Mesendoderm (in vitro differentiated cells): ENCODE measurements around the gene SCUBE3.
A peak's percentile ranks its signal among the peaks of the same experiment; 100 is the strongest.

Experiments
- DNase-seq: peaks from one replicate; pipeline ENCODE4 v3.0.0; 2013
- H2AK5ac ChIP-seq: 2 replicates; pipeline ENCODE4 v1.6.1; 2013; ENCODE audit warnings: low read length, inconsistent platforms
- H2BK120ac ChIP-seq: 2 replicates; pipeline ENCODE4 v1.6.1; 2013; ENCODE audit warnings: low read depth, mild to moderate bottlenecking, low read length, moderate library complexity, mixed read lengths
- H2BK15ac ChIP-seq: replicated peaks from 2 replicates; pipeline ENCODE4 v1.6.1; 2013; ENCODE audit warnings: low read depth, mild to moderate bottlenecking, moderate library complexity
- H2BK5ac ChIP-seq: 2 replicates; pipeline ENCODE4 v1.6.1; 2013; ENCODE audit warnings: low read length, inconsistent platforms
- H3K18ac ChIP-seq: 2 replicates; pipeline ENCODE4 v1.6.1; 2013; ENCODE audit warnings: mild to moderate bottlenecking, low read length, mixed read lengths
- H3K23ac ChIP-seq: one replicate; pipeline ENCODE4 v1.6.1; 2013; ENCODE audit warnings: low read length
- H3K27ac ChIP-seq: 2 replicates; pipeline ENCODE4 v1.5.1; 2013; ENCODE audit warnings: low read depth, mild to moderate bottlenecking, inconsistent platforms, low read length, moderate library complexity
- H3K27me3 ChIP-seq: 2 replicates; pipeline ENCODE4 v1.6.1; 2013; ENCODE audit warnings: low read length, control low read depth, mild to moderate bottlenecking, inconsistent platforms; ENCODE audit not compliant: insufficient read depth, poor library complexity
- H3K36me3 ChIP-seq: 2 replicates; pipeline ENCODE4 v1.6.1; 2013; ENCODE audit warnings: low read length, inconsistent platforms; ENCODE audit not compliant: control insufficient read depth, insufficient read depth
- H3K4ac ChIP-seq: one replicate; pipeline ENCODE4 v1.6.1; 2013; ENCODE audit warnings: low read depth, mild to moderate bottlenecking, low read length, moderate library complexity
- H3K4me1 ChIP-seq: 2 replicates; pipeline ENCODE4 v1.6.1; 2013; ENCODE audit warnings: low read depth, low read length, inconsistent platforms; ENCODE audit not compliant: control insufficient read depth
- H3K4me2 ChIP-seq: 2 replicates; pipeline ENCODE4 v1.6.1; 2013; ENCODE audit warnings: low read length
- H3K4me3 ChIP-seq: 2 replicates; pipeline ENCODE4 v1.5.1; 2013; ENCODE audit warnings: mild to moderate bottlenecking, low read length
- H3K56ac ChIP-seq: one replicate; pipeline ENCODE4 v1.6.1; 2013; ENCODE audit warnings: low read length
- H3K79me1 ChIP-seq: 2 replicates; pipeline ENCODE4 v1.6.1; 2013; ENCODE audit warnings: low read length, inconsistent platforms
- H3K79me2 ChIP-seq: 2 replicates; pipeline ENCODE4 v1.6.1; 2013; ENCODE audit warnings: mild to moderate bottlenecking, low read length; ENCODE audit not compliant: control insufficient read depth, insufficient read depth
- H3K9ac ChIP-seq: 2 replicates; pipeline ENCODE4 v1.6.1; 2013; ENCODE audit warnings: low read length, inconsistent platforms
- H4K5ac ChIP-seq: one replicate; pipeline ENCODE4 v1.6.1; 2013; ENCODE audit warnings: low read length
- H4K8ac ChIP-seq: one replicate; pipeline ENCODE4 v1.6.1; 2013; ENCODE audit warnings: low read depth, mild to moderate bottlenecking, control low read depth, low read length, moderate library complexity
- WGBS: extraction: QIAGEN DNeasy Blood & Tissue Kit; methylation state at CpG from one replicate; pipeline ENCODE4 v1.1.7; 2013; ENCODE audit warnings: low lambda C conversion rate, missing lambda C conversion rate; ENCODE audit not compliant: insufficient coverage; ENCODE audit errors: extremely low coverage; 5-methylcytosine and 5-hydroxymethylcytosine counted together

SCUBE3 gene

DNA sequence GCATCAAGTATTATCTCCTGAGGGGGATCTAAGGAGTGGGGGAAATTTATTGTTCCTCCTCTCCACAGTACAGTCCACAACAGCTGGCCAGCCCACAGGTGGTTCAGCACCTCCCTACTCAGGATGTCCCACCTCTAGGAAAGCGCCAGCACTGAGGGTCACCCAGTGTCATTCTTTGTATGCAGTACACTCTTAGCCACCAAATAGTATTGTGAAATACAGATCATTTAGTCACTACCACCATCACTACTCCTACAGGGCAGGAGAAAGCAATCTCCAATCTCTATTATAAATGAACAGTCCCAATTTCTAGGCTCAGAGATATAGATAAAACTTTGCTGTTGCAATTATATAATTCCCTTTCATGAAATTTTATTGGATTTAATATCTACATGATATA is 39.5 kb downstream of the SCUBE3 start:
- Histone ChIP-seq H2BK120ac (no peak overlapping the region), H2AK5ac (no peak overlapping the region), H3K9ac (no peak overlapping the region), H3K18ac (no peak overlapping the region), H4K5ac (no peak overlapping the region), H4K8ac (no peak overlapping the region), H3K4me3 (no peak overlapping the region), H3K4ac (no peak overlapping the region), H3K56ac (no peak overlapping the region), H3K4me1 (peaks cover 3% of the 10 kb centered on the region), H2BK5ac (no peak overlapping the region), H2BK15ac (no peak overlapping the region), H3K27me3 (no peaks in the 10 kb centered on the region), H3K23ac (no peak overlapping the region), H3K27ac (no peak overlapping the region), H3K36me3 (no peaks in the 10 kb centered on the region), H3K79me1 (peaks cover 5% of the 10 kb centered on the region), H3K79me2 (no peaks in the 10 kb centered on the region), H3K4me2 (no peak overlapping the region)
- DNase-seq = no peak
- WGBS = no CpG with 5 or more reads among the region's 1 CpG

- peak overlapping the region; percentile 76 for H3K4me2 ChIP-seq
- H3K27me3 ChIP-seq = no peaks in the 10 kb centered on the region
- H3K9ac ChIP-seq = peak overlapping the region; percentile 92
- peak overlapping the region; percentile 34 for H3K27ac ChIP-seq
- no peak overlapping the region for H3K4ac ChIP-seq
- H3K79me1 ChIP-seq = peaks cover 8% of the 10 kb centered on the region
- H2BK15ac ChIP-seq = no peak overlapping the region
- H3K4me1 ChIP-seq = peaks cover 9% of the 10 kb centered on the region
- WGBS = no CpG with 5 or more reads among the region's 7 CpGs
- no peaks in the 10 kb centered on the region for H3K36me3 ChIP-seq
- no peak overlapping the region for H4K8ac ChIP-seq
- H3K56ac ChIP-seq = peak overlapping the region; percentile 91
- H3K79me2 ChIP-seq = no peaks in the 10 kb centered on the region
- no peak overlapping the region for H3K18ac ChIP-seq
- no peak overlapping the region for H2AK5ac ChIP-seq
- no peak for DNase-seq
- no peak overlapping the region for H2BK5ac ChIP-seq
- H2BK120ac ChIP-seq = no peak overlapping the region
- no peak overlapping the region for H4K5ac ChIP-seq
- H3K23ac ChIP-seq = no peak overlapping the region
- H3K4me3 ChIP-seq = peak overlapping the region; percentile 96
Measured at GRCh38 chr6:35258336-35258735, 44.6 kb downstream of the SCUBE3 start.

DNA sequence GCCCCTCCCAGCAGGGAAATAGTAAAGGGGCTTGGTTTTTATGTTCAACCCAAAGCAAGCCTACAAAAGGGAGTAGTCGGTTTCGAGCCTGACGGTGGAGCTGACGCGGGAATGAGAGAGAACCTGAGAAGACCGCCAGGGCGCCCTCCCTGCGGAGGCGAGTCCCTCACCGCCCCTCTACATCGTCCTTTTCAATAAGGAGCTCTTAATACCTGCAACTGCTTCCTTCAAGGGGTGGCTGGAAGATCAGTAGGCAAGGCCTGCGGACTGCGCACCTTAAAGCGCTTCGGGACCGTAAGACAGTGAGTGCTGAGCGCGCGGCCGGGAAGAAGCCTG is 45.1 kb downstream of the SCUBE3 start:
- no peak for DNase-seq
- H3K4me1 ChIP-seq = peaks cover 9% of the 10 kb centered on the region
- no CpG with 5 or more reads among the region's 20 CpGs for WGBS

DNA sequence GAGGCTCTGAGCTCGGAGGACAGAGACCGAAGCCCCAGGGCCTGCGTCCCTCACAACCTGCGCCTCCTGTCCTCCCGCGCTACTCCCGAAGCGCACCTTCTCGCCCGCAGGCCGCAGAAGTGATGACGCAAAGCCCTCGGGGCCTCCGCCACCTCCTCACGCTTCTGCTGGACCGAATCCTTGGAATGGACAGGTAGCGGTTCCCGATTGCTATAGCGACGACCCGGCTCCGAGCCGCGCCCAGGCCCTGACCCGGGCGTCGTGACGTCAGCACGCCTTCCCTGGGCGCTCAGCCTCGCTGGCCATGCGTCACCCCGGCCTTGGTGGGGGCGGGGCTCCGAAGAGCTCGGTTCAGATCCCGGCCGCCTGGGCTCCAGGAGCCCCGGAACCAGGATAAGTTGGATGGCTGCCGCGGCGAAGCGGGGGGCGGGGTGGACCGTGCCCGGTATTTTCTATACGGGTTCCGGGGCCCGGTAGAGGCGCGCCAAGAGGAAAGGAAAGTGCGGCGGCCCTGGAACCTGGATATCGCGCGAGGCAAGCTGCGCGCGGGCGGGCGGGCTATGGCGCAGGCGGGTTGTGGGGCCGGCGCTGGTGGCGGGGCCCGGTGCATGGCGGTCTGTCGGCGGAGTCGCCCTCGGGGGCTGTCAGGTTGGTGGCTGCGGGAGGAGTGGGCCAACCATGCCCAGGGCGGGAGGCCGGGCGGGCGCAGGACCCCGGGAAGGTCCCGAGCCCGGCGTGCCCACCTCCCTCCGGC is 45.6 kb downstream of the SCUBE3 start, which contains the start of gene ZNF76:
Gene ZNF76, plus strand, starts transcription at position 542 of the 754 bp plus-strand sequence. CDS start 21,417 bp downstream, outside the sequence.
- Histone ChIP-seq H3K18ac (peak within 1 kb of the TSS; percentile 99), H2BK5ac (peak within 1 kb of the TSS; percentile 86), H2BK120ac (no peak within 1 kb of the TSS), H3K4me1 (peaks cover 9% of the 10 kb centered on the region), H2AK5ac (peak within 1 kb of the TSS; percentile 91), H3K4me2 (peak within 1 kb of the TSS; percentile 99), H3K79me2 (no peaks in the 10 kb centered on the region), H3K79me1 (peaks cover 6% of the 10 kb centered on the region), H4K8ac (peak within 1 kb of the TSS; percentile 58), H3K27ac (peak within 1 kb of the TSS; percentile 95), H3K23ac (no peak within 1 kb of the TSS), H3K4ac (peak within 1 kb of the TSS; percentile 98), H3K56ac (peak within 1 kb of the TSS; percentile 94), H3K9ac (peak within 1 kb of the TSS; percentile 95), H2BK15ac (no peak within 1 kb of the TSS), H4K5ac (peak within 1 kb of the TSS; percentile 92), H3K36me3 (no peaks in the 10 kb centered on the region), H3K27me3 (no peaks in the 10 kb centered on the region), H3K4me3 (peak within 1 kb of the TSS; percentile 96)
- DNase-seq = peak; percentile 99
- WGBS = no CpG with 5 or more reads among the region's 82 CpGs

More for the DNA sequence above, 45.1 kb downstream of the SCUBE3 start:
- Histone ChIP-seq H3K4me2 (peak overlapping the region; percentile 76), H3K36me3 (no peaks in the 10 kb centered on the region), H2BK120ac (no peak overlapping the region), H2BK15ac (no peak overlapping the region), H3K27me3 (no peaks in the 10 kb centered on the region), H3K23ac (no peak overlapping the region), H3K9ac (peak overlapping the region; percentile 92), H3K79me1 (peaks cover 8% of the 10 kb centered on the region), H4K8ac (no peak overlapping the region), H3K79me2 (no peaks in the 10 kb centered on the region), H2BK5ac (no peak overlapping the region), H4K5ac (no peak overlapping the region), H3K27ac (peak overlapping the region; percentile 34), H2AK5ac (no peak overlapping the region), H3K56ac (peak overlapping the region; percentile 91), H3K18ac (no peak overlapping the region), H3K4ac (no peak overlapping the region), H3K4me3 (peak overlapping the region; percentile 96)

DNA sequence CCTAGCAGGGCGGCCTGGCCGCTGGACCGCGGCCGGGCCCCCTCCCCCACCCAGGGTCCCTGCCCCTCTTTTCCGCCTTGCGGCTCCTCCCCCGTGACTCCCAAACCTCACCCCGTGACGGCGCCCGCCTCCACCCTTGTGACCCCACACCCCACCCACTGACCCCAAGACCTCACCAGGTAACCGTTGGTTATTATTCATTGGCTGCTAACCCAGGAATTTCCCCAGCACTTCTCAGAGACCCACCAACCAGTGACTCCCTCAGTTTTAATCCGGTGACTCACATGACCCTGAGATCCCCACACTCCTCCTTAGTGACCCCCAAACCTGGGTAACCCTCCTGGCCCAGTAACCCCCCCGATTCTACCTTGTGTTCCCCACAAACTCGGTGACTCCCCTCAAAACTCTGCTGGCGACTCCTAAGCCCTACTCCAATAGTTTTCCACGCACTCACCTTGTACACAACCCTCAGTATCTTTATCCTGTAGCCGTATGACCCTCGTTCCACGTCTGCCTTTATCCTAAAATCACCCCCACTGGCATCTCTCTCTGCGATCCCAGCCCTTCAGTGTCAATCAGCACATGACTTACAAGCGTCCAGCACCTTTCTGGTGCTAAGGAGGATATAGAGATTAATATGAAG is 46.3 kb downstream of the SCUBE3 start:
- Histone ChIP-seq H3K18ac (peak overlapping the region; percentile 99), H3K4me2 (peak overlapping the region; percentile 99), H3K27ac (peak overlapping the region; percentile 95), H3K56ac (peak overlapping the region; percentile 94), H4K5ac (peak overlapping the region; percentile 92), H3K9ac (peak overlapping the region; percentile 95), H3K36me3 (no peaks in the 10 kb centered on the region), H3K4me3 (peak overlapping the region; percentile 74), H3K4me1 (peaks cover 9% of the 10 kb centered on the region), H3K79me2 (no peaks in the 10 kb centered on the region), H3K79me1 (peaks cover 6% of the 10 kb centered on the region), H4K8ac (peak overlapping the region; percentile 58), H2BK15ac (no peak overlapping the region), H2AK5ac (peak overlapping the region; percentile 91), H3K23ac (no peak overlapping the region), H3K27me3 (no peaks in the 10 kb centered on the region), H2BK5ac (peak overlapping the region; percentile 86), H2BK120ac (no peak overlapping the region), H3K4ac (peak overlapping the region; percentile 98)
- DNase-seq = peak; percentile 90
- WGBS = no CpG with 5 or more reads among the region's 23 CpGs
